CD4-positive, alpha-beta T cell (primary cell): ENCODE results near the gene CFAP157. TPM values are rescaled to one million over a fixed set of nuclear protein-coding genes. Genes with fewer than 3 reads are reported as not detected.

ENCODE experiments used
- ATAC-seq: fragments of 200-7000 bp; cut with Tn5 transposase; one replicate; pipeline ENCODE4 v1.10.0; 2022; ENCODE audit warnings: mild to moderate bottlenecking; ENCODE audit not compliant: poor library complexity
- CTCF ChIA-PET: fragments of 350-600 bp; sonication (Branson Sonifier 250); formaldehyde crosslinking; loops from one replicate; lab custom pipeline; 2021; ENCODE audit warnings: antibody characterized with exemption, inconsistent platforms; lab: Charles Lee
- POLR2A ChIA-PET: fragments of 350-600 bp; sonication (Branson Sonifier 250); formaldehyde crosslinking; loops from one replicate; lab custom pipeline; 2021; ENCODE audit warnings: antibody characterized with exemption, inconsistent platforms; lab: Charles Lee
- DNase-seq, 14 experiments: peaks; one replicate each; pipeline ENCODE4 v3.0.0-alpha.2; 2013 to 2020; ENCODE audit warnings: mixed read lengths in 2 of 14
- H3K27ac ChIP-seq, 2 donors: one replicate each; pipeline versions ENCODE4 v1.5.1 to v1.7.0; 2013; ENCODE audit warnings: low read length in 2 of 2, low read depth in 1 of 2, mild to moderate bottlenecking in 1 of 2
- H3K27me3 ChIP-seq, 2 experiments: 1 replicate in 1 of 2; 2 replicates in 1 of 2; pipeline versions ENCODE4 v1.6.1 to v1.7.0; 2013; ENCODE audit warnings: low read length in 2 of 2, control low read depth in 1 of 2, mild to moderate bottlenecking in 1 of 2, moderate library complexity in 1 of 2; ENCODE audit not compliant: insufficient read depth in 2 of 2, control insufficient read depth in 1 of 2
- H3K36me3 ChIP-seq: one replicate; pipeline ENCODE4 v1.6.1; 2013; ENCODE audit warnings: low read length, control low read depth; ENCODE audit not compliant: insufficient read depth
- H3K4me1 ChIP-seq: one replicate; pipeline ENCODE4 v1.6.1; 2013; ENCODE audit warnings: low read length, control low read depth; ENCODE audit not compliant: insufficient read depth
- H3K4me3 ChIP-seq: one replicate; pipeline ENCODE4 v1.5.1; 2013; ENCODE audit warnings: mild to moderate bottlenecking, low read length, moderate library complexity
- H3K9me3 ChIP-seq, 2 experiments: 1 replicate in 1 of 2; 2 replicates in 1 of 2; pipeline versions ENCODE4 v1.6.1 to v1.7.0; 2013; ENCODE audit warnings: low read length in 2 of 2, mild to moderate bottlenecking in 2 of 2, control low read depth in 1 of 2, moderate library complexity in 1 of 2; ENCODE audit not compliant: control insufficient read depth in 1 of 2, insufficient read depth in 1 of 2
- H3K27ac Mint-ChIP-seq: one replicate; pipeline ENCODE4 v1.8.0; 2020; ENCODE audit warnings: mixed read lengths
- H3K27me3 Mint-ChIP-seq: one replicate; pipeline ENCODE4 v1.8.0; 2021; ENCODE audit warnings: mixed read lengths
- H3K36me3 Mint-ChIP-seq: one replicate; pipeline ENCODE4 v1.8.0; 2021; ENCODE audit warnings: low read depth, mixed read lengths
- H3K4me1 Mint-ChIP-seq: one replicate; pipeline ENCODE4 v1.8.0; 2021; ENCODE audit warnings: low read depth, mixed read lengths
- H3K4me3 Mint-ChIP-seq: one replicate; pipeline ENCODE4 v1.8.0; 2020; ENCODE audit warnings: mild to moderate bottlenecking, mixed read lengths
- H3K9me3 Mint-ChIP-seq: one replicate; pipeline ENCODE4 v1.8.0; 2020; ENCODE audit warnings: mixed read lengths
- CTCF ChIP-seq: fragments of 200-600 bp; IDR thresholded peaks from one replicate; pipeline ENCODE4 v1.8.0; 2022; ENCODE audit warnings: antibody characterized with exemption, mild to moderate bottlenecking
- intact Hi-C, 2 experiments: fragments of 100-400 bp; cut with DNase I in 1 of 2; cut with micrococcal nuclease in 1 of 2; formaldehyde crosslinking; loops; one replicate each; pipeline versions ENCODE4 v1.15.1 to v1.9.0; 2023 to 2025; cut with DNase I, micrococcal nuclease
- polyA plus RNA-seq, 2 donors: library from polyadenylated mRNA; unstranded; fragments of 120-200 nt; gene quantifications; one replicate each; pipeline ENCODE4 v1.2.1, GENCODE V29; 2013
- total RNA-seq, 174 experiments: library from RNA in 2 of 174; stranded (reverse) in 2 of 174; gene quantifications; one replicate each; pipeline ENCODE4 v1.2.3 and lab custom pipeline; 2021 to 2026

The CFAP157 gene
- total RNA-seq (under 1 TPM in 1 of 2 experiments, not detected in 1; 0.11 TPM), total RNA-seq (lab: John Stamatoyannopoulos, UW) (0 to 0.60 (median 0.08) reads per million in 172 experiments)
- 0.44 TPM for polyA plus RNA-seq (2013, experiment 1 of 2)
- polyA plus RNA-seq (2013, experiment 2 of 2): 0.80 TPM

GRCh38 chr9:127706836-127707241, at the start of gene CFAP157:
Gene CFAP157, plus strand, starts transcription at chr9:127706988. Its CDS starts 44 bp downstream, at chr9:127707032.
- H3K4me1 Mint-ChIP-seq: peaks cover 19% of the 10 kb centered on the region
- no peaks in the 10 kb centered on the region for H3K9me3 ChIP-seq
- no peaks in the 10 kb centered on the region for H3K27me3 ChIP-seq
- H3K4me3 ChIP-seq: no peak within 1 kb of the TSS
- H3K27ac Mint-ChIP-seq: no peak within 1 kb of the TSS
- no peak within 1 kb of the TSS for H3K27ac ChIP-seq
- intact Hi-C loops: loop anchor here in 1 of 2 experiments (5.0 kb wide), 1 partner anchor 85 kb away; no protein-coding TSS in a partner anchor
- CTCF ChIA-PET: no interaction called here
- no peaks in the 10 kb centered on the region for H3K27me3 Mint-ChIP-seq
- no peaks in the 10 kb centered on the region for H3K36me3 Mint-ChIP-seq
- H3K4me1 ChIP-seq: peaks cover 28% of the 10 kb centered on the region
- H3K4me3 Mint-ChIP-seq: no peak within 1 kb of the TSS
- ATAC-seq (no peak), DNase-seq (peak in 1 of 14 experiments; percentile 26)
- POLR2A ChIA-PET: no interaction called here
- no peaks in the 10 kb centered on the region for H3K9me3 Mint-ChIP-seq
- no peak for TF ChIP-seq CTCF
- no peaks in the 10 kb centered on the region for H3K36me3 ChIP-seq

DNA sequence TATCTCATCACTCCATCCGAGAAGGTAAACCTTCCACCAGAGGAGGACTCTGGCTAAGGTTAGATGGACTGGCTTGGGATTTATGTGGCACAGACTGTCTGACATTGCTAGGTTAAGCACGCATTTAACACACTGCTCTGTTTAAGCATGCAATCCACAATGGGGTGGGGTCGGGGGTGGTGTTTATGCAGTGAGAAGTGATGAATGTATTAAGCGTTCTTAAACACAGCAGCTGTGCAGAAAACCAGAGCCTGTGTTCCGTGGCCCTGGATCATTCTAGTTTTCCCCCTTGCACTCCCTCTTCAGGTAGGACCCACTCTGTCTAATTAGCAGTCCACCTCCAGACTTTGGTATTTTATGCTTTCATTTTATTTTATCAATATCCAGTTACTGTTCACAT, 48.4 kb upstream of the CFAP157 start:
- Mint-ChIP-seq H3K27me3 (peaks cover 4% of the 10 kb centered on the region), H3K36me3 (no peaks in the 10 kb centered on the region), H3K4me1 (no peaks in the 10 kb centered on the region), H3K9me3 (no peaks in the 10 kb centered on the region), H3K4me3 (no peak overlapping the region), H3K27ac (no peak overlapping the region)
- H3K27ac ChIP-seq: no peak overlapping the region
- H3K36me3 ChIP-seq: no peaks in the 10 kb centered on the region
- CTCF ChIA-PET: no interaction called here
- no peak for TF ChIP-seq CTCF
- H3K9me3 ChIP-seq: no peaks in the 10 kb centered on the region
- no peaks in the 10 kb centered on the region for H3K27me3 ChIP-seq
- POLR2A ChIA-PET: no interaction called here
- no peak overlapping the region for H3K4me3 ChIP-seq
- ATAC-seq: no peak
- intact Hi-C loops: no loop called here
- no peak for DNase-seq
- no peaks in the 10 kb centered on the region for H3K4me1 ChIP-seq

GRCh38 chr9:127660886-127661741, 45.7 kb upstream of the CFAP157 start:
- Mint-ChIP-seq H3K27me3 (peaks cover 4% of the 10 kb centered on the region), H3K4me1 (no peaks in the 10 kb centered on the region), H3K27ac (no peak overlapping the region), H3K4me3 (no peak overlapping the region), H3K9me3 (no peaks in the 10 kb centered on the region), H3K36me3 (no peaks in the 10 kb centered on the region)
- intact Hi-C loops: no loop called here
- Histone ChIP-seq H3K9me3 (no peaks in the 10 kb centered on the region), H3K27ac (no peak overlapping the region), H3K4me3 (no peak overlapping the region), H3K27me3 (no peaks in the 10 kb centered on the region), H3K36me3 (no peaks in the 10 kb centered on the region), H3K4me1 (no peaks in the 10 kb centered on the region)
- no peak for ATAC-seq
- TF ChIP-seq CTCF: no peak
- POLR2A ChIA-PET: no interaction called here
- no peak for DNase-seq
- CTCF ChIA-PET: no interaction called here
